Spinal cord (tissue), 10 donors: ENCODE measurements around the gene CDK5R2. TPM values are rescaled to one million over a fixed set of nuclear protein-coding genes. Genes with fewer than 3 reads are reported as not detected.

ENCODE experiments used
- DNase-seq, 6 donors: peaks; one replicate each; pipeline versions ENCODE4 v3.0.0 to v3.0.0-alpha.2; 2013 to 2015; ENCODE audit warnings: low spot score in 6 of 6, low read depth in 4 of 6
- H3K27ac ChIP-seq: one replicate; pipeline ENCODE4 v1.5.1; 2013; ENCODE audit warnings: low read depth, low read length, control low read depth
- H3K27me3 ChIP-seq: one replicate; pipeline ENCODE4 v1.6.1; 2013; ENCODE audit warnings: low read length; ENCODE audit not compliant: control insufficient read depth, insufficient read depth
- H3K36me3 ChIP-seq: one replicate; pipeline ENCODE4 v1.6.1; 2013; ENCODE audit warnings: low read length; ENCODE audit not compliant: control insufficient read depth, insufficient read depth
- H3K4me1 ChIP-seq: one replicate; pipeline ENCODE4 v1.6.1; 2013; ENCODE audit warnings: low read length; ENCODE audit not compliant: control insufficient read depth, insufficient read depth
- H3K4me3 ChIP-seq: one replicate; pipeline ENCODE4 v1.5.1; 2013; ENCODE audit warnings: low read depth, low read length, control low read depth
- H3K9me3 ChIP-seq: one replicate; pipeline ENCODE4 v1.6.1; 2013; ENCODE audit warnings: low read length; ENCODE audit not compliant: control insufficient read depth, insufficient read depth
- WGBS: methylation state at CpG from one replicate; pipeline ENCODE4 v1.1.5; 2013; ENCODE audit warnings: missing lambda C conversion rate; ENCODE audit not compliant: insufficient coverage; 5-methylcytosine and 5-hydroxymethylcytosine counted together
- polyA plus RNA-seq, 2 donors: library from polyadenylated mRNA; unstranded; fragments of 120-200 nt; gene quantifications; one replicate each; pipeline ENCODE4 v1.2.1, GENCODE V29; 2013; ENCODE audit not compliant: insufficient read length in 2 of 2
- total RNA-seq, 2 donors: library from RNA; depleted of rRNA in 1 of 2; stranded (reverse); fragments of 120-200 nt in 1 of 2; fragments of >200 nt in 1 of 2; gene quantifications; one replicate each; pipeline versions ENCODE4 v1.2.3 to v1.2.4, GENCODE V29; 2013 to 2014
- donor health status: healthy.

CDK5R2 gene
- total and polyA plus RNA-seq, 4 donors: 2.9 to 66.1 (median 34.9) TPM

DNA sequence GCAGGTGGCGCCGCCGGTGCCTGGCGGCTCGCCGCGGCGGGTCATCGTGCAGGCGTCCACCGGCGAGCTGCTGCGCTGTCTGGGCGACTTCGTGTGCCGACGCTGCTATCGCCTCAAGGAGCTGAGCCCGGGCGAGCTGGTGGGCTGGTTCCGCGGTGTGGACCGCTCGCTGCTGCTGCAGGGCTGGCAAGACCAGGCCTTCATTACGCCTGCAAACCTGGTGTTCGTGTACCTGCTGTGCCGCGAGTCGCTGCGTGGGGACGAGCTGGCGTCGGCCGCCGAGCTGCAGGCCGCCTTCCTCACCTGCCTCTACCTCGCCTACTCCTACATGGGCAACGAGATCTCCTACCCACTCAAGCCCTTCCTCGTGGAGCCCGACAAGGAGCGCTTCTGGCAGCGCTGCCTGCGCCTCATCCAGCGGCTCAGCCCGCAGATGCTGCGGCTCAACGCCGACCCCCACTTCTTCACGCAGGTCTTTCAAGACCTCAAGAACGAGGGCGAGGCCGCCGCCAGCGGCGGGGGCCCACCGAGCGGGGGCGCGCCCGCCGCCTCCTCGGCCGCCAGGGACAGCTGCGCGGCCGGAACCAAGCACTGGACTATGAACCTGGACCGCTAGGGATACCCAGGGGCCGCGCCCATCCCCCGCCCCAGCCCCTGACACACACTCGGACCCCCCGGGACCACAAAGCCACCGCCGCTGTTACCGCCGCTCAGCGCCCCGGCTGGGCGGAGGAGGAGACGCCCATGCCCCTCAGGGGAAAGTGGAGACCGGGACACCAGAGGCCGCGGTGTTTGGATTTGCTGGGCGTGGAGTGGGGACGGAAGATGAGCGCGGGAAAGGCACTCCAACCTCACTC, 1.1 kb downstream of the CDK5R2 start:
- H3K27ac ChIP-seq: no peak overlapping the region
- H3K4me1 ChIP-seq: peaks cover 49% of the 10 kb centered on the region
- WGBS: under 1% methylated on average over 86 of the region's 87 CpGs

DNA sequence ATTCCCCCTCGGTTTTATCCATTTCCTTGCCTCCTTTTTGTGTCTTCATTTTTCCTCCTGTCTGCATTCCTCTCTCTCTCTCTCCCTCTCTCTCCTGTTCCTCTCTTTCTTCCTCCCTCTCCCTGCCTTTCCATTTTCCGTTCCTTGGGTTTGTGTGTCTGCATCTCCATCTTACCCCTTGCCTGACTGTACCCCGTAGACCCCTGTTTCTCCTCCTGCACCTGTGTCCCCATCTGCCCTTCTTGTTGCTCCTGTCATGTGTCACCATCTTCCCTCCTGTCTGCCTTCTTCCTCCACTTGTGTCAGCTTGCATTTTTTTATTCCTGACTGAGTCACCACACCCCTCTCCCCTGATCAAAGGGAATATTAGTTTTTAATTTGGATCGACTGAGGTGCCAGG, 1.8 kb downstream of the CDK5R2 start:
- Histone ChIP-seq H3K4me1 (peaks cover 49% of the 10 kb centered on the region), H3K27ac (no peak overlapping the region), H3K9me3 (no peaks in the 10 kb centered on the region), H3K27me3 (peaks cover 34% of the 10 kb centered on the region), H3K4me3 (peak overlapping the region; percentile 39), H3K36me3 (no peaks in the 10 kb centered on the region)
- WGBS: 11% methylated on average over 3 of the region's 4 CpGs
- peak in 1 of 6 donors; percentile 26 for DNase-seq

More for the DNA sequence above, 1.1 kb downstream of the CDK5R2 start:
- Histone ChIP-seq H3K9me3 (no peaks in the 10 kb centered on the region), H3K4me3 (peak overlapping the region; percentile 39), H3K36me3 (no peaks in the 10 kb centered on the region), H3K27me3 (peaks cover 34% of the 10 kb centered on the region)
- DNase-seq: peak in 2 of 6 donors; percentile 37 to 60

DNA sequence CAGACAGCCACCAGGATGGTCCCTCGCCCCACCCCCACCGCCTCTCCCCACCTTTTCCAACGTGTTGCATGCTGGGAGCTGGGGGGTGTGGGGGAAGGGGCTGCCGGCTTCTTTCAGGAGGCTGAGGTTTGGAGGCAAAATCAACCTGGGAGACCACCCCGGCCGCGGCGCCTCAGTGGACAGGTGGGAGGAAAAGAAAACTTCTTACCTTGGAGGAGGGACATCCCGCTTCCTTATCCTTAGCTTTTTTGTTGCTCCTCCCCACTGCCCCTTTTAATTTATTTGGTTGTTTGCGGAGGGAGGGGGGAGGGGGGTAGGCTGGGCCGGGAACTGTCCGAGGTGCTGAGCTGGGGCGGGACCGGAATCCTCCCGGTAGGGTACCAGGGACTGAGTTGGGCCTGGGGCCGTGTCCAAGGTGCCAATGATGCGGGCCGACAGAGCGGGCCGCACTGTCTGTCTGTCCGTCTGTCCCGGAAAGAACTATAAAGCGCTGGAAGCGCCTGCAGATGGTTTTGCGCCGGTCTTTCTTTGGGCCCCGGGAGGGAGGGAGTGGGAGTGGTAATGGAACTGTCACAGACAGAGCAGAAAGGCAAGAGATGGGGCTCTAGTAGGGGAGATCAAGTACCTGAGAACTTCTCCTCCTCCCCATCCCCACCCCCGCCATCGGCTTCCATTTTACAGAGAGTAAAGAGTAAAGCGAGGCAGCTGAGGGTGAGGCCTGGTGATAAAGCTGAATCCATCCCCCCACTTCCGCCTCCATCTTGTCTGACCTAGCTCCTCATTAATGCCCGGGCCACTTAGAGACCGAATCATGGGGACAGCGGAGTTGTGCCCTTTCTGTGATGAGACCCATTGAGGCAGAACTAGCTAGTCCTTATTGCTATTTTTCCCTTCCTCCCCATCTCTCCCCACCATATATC, 2.4 kb downstream of the CDK5R2 start:
- H3K27ac ChIP-seq: no peak overlapping the region
- H3K27me3 ChIP-seq: peaks cover 34% of the 10 kb centered on the region
- no peaks in the 10 kb centered on the region for H3K9me3 ChIP-seq
- peak overlapping the region; percentile 48 for H3K4me3 ChIP-seq
- H3K4me1 ChIP-seq: peaks cover 49% of the 10 kb centered on the region
- H3K36me3 ChIP-seq: no peaks in the 10 kb centered on the region
- WGBS: 16% methylated on average over 22 of the region's 34 CpGs
- DNase-seq: peak in 2 of 6 donors; percentile 38 to 87

DNA sequence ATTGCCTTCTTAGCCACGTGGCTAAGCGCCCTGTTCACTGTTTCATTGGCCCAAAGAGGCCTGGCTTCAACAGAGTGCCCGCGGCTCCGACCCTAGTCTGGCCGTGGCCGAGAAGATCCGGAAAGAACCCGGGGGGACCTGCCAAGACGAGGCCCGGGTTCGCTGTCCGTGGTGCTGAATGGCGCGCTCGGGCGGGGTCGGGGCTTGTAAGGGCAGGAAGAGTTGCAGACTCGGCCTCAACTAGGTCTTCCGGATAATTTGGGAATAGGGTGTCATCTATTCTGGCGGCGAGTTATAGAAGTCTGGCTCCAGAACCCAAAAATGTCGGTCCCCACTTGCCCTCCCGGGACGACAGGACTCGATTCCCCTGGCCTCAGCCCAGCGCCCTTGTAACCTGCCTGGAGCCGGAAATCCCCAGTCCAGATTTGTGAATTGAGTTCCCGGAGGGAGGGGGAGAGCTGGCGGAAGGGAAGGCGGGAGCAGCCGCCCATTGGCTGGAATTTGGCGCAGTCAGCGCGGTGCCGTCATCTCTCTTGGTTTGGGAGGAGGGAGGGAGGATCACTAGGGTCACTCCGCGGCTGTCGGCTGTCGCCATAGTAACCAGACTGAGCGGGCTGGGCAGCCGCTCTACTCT, 3.5 kb downstream of the CDK5R2 start:
- H3K27ac ChIP-seq: no peak overlapping the region
- under 1% methylated on average over 36 of the region's 42 CpGs for WGBS
- peaks cover 34% of the 10 kb centered on the region for H3K27me3 ChIP-seq
- peak; percentile 77 to 98 (median 88) for DNase-seq
- H3K9me3 ChIP-seq: no peaks in the 10 kb centered on the region
- peaks cover 49% of the 10 kb centered on the region for H3K4me1 ChIP-seq
- H3K36me3 ChIP-seq: no peaks in the 10 kb centered on the region
- H3K4me3 ChIP-seq: peak overlapping the region; percentile 48

DNA sequence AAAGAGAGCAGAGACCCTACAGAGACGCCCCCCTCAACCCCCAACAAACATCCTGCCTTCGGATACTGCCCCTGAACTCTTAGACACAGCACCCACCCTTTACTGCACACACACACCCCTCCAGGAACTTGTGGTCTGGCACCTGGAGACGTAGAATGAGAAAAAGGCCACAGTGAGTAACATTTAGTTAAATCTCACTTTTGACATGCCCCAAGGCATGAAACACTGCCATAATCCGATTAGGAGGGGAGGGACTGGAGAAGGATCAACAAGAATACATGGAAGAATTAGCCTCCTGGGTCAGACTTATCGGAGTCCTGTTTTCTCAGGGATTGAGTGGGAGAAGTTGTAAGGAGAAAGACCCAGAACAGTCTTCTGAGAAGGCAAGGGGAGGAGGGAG, 4.1 kb downstream of the CDK5R2 start:
- peak in 1 of 6 donors; percentile 29 for DNase-seq
- H3K9me3 ChIP-seq: no peaks in the 10 kb centered on the region
- H3K4me3 ChIP-seq: no peak overlapping the region
- WGBS: 0% methylated on average over 2 of the region's 5 CpGs
- no peaks in the 10 kb centered on the region for H3K36me3 ChIP-seq
- peaks cover 34% of the 10 kb centered on the region for H3K27me3 ChIP-seq
- peaks cover 46% of the 10 kb centered on the region for H3K4me1 ChIP-seq
- no peak overlapping the region for H3K27ac ChIP-seq

DNA sequence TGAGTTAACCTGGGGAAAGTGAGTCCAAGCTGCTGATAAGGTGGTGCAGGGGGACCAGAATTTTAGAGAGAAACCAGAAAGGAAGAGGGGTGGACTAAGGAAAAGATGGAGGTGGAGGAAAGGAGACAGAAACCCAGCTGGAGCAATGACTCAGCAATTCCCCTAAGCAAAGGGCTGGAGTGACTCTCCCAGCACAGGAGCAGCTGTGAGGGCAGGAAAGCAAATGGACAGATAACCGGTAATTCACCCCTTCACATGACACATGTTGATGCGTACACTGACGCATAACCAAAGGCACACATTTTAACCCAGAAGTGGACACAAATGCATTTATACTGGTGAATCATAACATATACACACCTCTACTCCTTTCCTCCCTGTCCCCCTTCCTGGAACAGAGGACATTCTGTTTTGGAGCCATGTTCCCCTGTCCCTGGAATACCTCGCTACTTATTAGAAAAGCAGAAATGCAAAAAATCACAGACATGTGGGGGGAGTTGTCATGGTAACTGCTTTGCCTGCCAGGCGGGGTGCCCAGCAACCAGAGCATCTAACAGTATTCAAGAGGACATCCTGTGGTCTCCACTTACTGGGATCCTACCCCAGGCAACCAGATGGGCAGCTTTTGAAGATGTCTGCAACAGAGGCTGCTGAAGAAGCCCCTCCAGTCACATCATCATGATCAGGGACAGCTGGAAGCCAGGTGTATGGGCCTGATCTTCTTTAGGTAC, 4.7 kb downstream of the CDK5R2 start:
- Histone ChIP-seq H3K36me3 (no peaks in the 10 kb centered on the region), H3K4me3 (no peak overlapping the region), H3K27me3 (peaks cover 30% of the 10 kb centered on the region), H3K9me3 (no peaks in the 10 kb centered on the region), H3K4me1 (peaks cover 40% of the 10 kb centered on the region), H3K27ac (no peak overlapping the region)
- DNase-seq: peak in 2 of 6 donors; percentile 46 to 57
- WGBS: 17% methylated on average over 4 of the region's 5 CpGs

DNA sequence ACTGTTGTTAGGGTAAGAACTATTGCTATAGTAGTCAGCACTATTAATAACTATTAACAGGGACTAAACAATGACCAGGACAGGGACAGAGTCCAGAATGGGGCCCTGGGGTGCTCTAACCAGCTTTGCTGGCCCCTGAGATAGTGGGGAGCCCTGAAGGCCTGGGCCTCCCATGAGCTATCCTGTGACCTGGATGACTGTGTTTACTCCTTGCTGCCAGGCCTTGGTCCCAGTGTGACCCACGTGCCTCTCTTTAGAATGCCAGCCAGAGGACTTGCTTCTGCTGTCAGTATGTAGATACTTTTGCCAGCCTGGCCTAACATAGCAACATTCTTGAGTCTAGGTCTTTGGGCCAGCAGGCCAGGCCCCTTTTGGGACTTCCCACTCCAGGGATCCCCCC, 11.4 kb downstream of the CDK5R2 start:
- no peaks in the 10 kb centered on the region for H3K4me1 ChIP-seq
- H3K4me3 ChIP-seq: no peak overlapping the region
- no peaks in the 10 kb centered on the region for H3K36me3 ChIP-seq
- no peak overlapping the region for H3K27ac ChIP-seq
- H3K9me3 ChIP-seq: no peaks in the 10 kb centered on the region
- WGBS: 7% methylated on average over 1 of the region's 1 CpG
- DNase-seq: no peak
- H3K27me3 ChIP-seq: peaks cover 24% of the 10 kb centered on the region

DNA sequence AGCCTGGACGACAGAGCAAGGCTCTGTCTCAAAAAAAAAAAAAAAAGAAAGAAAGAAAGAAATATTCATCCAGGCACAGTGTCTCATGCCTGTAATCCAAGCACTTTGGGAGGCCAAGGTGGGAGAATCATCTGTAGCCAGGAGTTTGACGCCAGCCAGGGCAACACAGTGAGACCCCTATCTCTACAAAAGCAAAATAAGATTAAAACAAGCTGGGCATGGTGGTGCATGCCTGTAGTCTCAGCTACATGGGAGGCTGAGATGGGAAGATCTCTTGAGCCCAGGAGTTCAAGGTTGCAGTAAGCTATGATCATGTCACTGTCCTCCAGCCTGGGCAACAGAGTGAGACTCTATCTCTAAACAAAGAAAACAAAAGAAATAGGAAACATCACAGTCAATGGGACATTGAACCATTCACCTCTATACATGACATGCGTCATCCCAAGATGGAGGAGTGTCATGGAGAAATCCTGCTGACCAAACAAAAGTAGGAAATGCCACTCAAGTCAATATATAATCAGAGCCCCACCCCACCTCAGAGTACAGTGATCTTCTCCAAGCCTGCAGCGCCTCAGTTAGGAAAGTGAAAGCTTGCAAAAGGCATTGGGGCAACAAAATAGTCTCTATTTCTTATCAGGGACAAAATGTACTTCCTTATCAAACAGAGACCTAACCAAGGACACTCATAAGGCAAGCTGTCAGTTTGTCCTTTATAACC, 15.8 kb downstream of the CDK5R2 start:
- DNase-seq: no peak
- WGBS: 59% methylated on average over 2 of the region's 4 CpGs
- no peak overlapping the region for H3K27ac ChIP-seq
- no peak overlapping the region for H3K4me3 ChIP-seq
- no peaks in the 10 kb centered on the region for H3K36me3 ChIP-seq
- H3K9me3 ChIP-seq: no peaks in the 10 kb centered on the region
- peaks cover 7% of the 10 kb centered on the region for H3K4me1 ChIP-seq
- peaks cover 62% of the 10 kb centered on the region for H3K27me3 ChIP-seq
